NCI-H226 (cell line): ENCODE results near the gene UBASH3A.
"Not testable (repeated sequence)": the region's sequence is repeated elsewhere in the genome, so short reads cannot be mapped to it uniquely, and the experiment has no call there.

Experiments used
- DNase-seq: peaks from one replicate; pipeline ENCODE4 v3.0.0-alpha.2; 2015

The UBASH3A gene

GRCh38 chr21:42392731-42393442, 10.8 kb upstream of the UBASH3A start:
- DNase-seq: no peak

GRCh38 chr21:42393443-42393950, 10.2 kb upstream of the UBASH3A start:
- DNase-seq: no peak

- DNase-seq: no peak
These were observed 8.4 kb upstream of the UBASH3A start for GRCh38 chr21:42395302-42395701.

GRCh38 chr21:42395905-42396651, 7.6 kb upstream of the UBASH3A start, which contains the start of gene TMPRSS3:
TMPRSS3 (minus strand) TSS chr21:42396052; CDS start chr21:42395417, 635 bp downstream.
- peak; percentile 79 for DNase-seq

GRCh38 chr21:42396799-42397745, 6.6 kb upstream of the UBASH3A start:
- DNase-seq: no peak

GRCh38 chr21:42397746-42398394, 5.8 kb upstream of the UBASH3A start:
- DNase-seq: no peak

- no peak for DNase-seq
These were observed 5.2 kb upstream of the UBASH3A start for GRCh38 chr21:42398436-42399028.

GRCh38 chr21:42400525-42400924, 3.2 kb upstream of the UBASH3A start:
- DNase-seq: no peak

- DNase-seq: no peak
These were observed 2.5 kb upstream of the UBASH3A start for GRCh38 chr21:42401154-42401553.

- no peak for DNase-seq
These were observed 1.9 kb upstream of the UBASH3A start for GRCh38 chr21:42401820-42402251.

- DNase-seq: no peak
These were observed 837 bp downstream of the UBASH3A start for GRCh38 chr21:42404539-42404938.

- no peak for DNase-seq
These were observed 1.6 kb downstream of the UBASH3A start for GRCh38 chr21:42405064-42406013.

- no peak for DNase-seq
These were observed 2.5 kb downstream of the UBASH3A start for GRCh38 chr21:42406201-42406621.

GRCh38 chr21:42406866-42407265, 3.2 kb downstream of the UBASH3A start:
- DNase-seq: no peak

GRCh38 chr21:42407476-42407875, 3.8 kb downstream of the UBASH3A start:
- DNase-seq: no peak

GRCh38 chr21:42408718-42409117, 5.0 kb downstream of the UBASH3A start:
- not testable (repeated sequence) for DNase-seq

GRCh38 chr21:42409366-42409765, 5.7 kb downstream of the UBASH3A start:
- DNase-seq: no peak

GRCh38 chr21:42411197-42411869, 7.6 kb downstream of the UBASH3A start:
- no peak for DNase-seq

GRCh38 chr21:42411891-42412635, 8.4 kb downstream of the UBASH3A start:
- peak; percentile 59 for DNase-seq

- no peak for DNase-seq
These were observed 8.9 kb downstream of the UBASH3A start for GRCh38 chr21:42412636-42412933.
